Stimulated activated CD4-positive, alpha-beta T cell treated with anti-CD3 and anti-CD28 coated beads, Interleukin-4, amount 100 ng/mL, for 1 hour (primary cell): ENCODE measurements around the gene TMEM11.

ENCODE experiments used
- DNase-seq: peaks from one replicate; pipeline ENCODE4 v3.0.0-alpha.2; 2020

Gene TMEM11, protein sequence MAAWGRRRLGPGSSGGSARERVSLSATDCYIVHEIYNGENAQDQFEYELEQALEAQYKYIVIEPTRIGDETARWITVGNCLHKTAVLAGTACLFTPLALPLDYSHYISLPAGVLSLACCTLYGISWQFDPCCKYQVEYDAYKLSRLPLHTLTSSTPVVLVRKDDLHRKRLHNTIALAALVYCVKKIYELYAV

DNA sequence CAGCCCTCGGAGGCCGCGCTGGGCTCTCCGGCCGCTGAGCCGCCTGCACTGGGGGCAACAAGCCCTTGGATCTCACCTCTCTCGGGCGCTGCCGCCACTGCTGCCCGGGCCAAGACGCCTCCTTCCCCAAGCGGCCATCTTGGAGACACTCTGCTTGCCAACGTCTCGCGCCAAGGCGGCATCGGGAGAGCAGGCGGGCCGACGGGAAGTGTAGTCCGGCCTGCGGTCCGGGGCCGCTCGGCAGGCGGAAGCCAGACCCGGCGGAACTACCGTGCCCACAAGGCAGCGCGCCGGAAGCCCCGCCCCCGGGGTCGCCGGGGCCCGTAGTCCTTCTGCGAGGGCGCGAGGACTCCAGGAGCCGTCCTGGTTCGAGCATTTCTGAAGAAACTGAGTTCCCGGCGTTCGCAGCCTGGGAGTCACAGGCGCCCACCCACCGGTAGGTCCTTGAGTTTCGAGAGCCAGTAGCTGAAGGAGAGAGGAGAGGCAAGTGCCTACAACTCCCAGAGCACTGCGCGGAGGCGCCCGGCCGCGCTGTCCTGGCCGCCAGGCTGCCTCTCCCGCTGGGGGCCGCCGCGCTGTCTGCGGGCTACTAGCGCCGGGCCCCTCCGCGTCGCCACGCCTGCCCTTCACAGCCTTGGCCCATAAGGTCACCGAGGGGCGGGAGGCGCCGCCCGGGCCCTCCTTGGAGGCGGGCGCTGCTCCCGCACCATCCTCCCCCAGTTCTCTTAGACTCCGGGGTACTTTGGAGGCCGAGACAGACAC is at the start of gene TMEM11:
TSS of gene TMEM11 (minus strand) at position 147 of the 762 bp plus-strand sequence. CDS start at position 138, 9 bp downstream.
- DNase-seq: peak; percentile 94

DNA sequence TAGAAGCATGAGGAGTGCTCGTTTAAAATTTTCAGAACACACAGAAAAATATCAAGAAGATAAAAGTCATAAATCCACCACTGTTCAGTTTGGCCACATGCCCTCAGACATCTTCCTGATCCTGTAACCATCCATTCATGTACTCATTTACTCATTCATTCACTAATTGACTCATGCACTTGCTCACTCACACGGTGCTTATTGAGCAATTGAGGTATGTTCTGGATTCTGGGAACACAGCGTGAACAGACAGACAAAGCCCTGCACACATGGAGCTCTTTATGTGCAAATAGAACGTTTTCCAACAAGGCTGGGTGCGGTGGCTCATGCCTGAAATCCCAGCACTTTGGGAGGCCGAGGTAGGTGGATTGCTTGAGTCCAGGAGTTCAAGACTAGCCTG is 49.4 kb upstream of the TMEM11 start:
- no peak for DNase-seq

GRCh38 chr17:21262259-21262993 is 48.5 kb upstream of the TMEM11 start:
- no peak for DNase-seq

DNA sequence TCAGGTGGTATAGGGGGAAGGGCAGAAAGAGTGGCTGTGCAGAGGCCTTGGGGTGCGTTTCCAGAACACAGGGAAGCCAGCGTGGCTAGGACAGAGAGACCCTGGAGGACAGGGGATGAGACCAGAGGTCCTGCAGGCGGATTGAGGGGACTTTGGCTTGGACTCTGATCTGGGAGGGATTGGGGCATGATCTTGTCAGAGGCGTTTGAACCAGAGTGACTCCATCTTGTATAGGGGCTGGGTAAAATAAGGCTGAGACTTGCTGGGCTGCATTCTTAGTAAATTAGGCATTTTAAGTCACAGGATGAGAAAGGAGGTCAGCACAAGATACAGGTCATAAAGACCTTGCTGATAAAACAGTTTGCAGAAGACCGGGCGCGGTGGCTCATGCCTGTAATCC is 44.6 kb upstream of the TMEM11 start:
- DNase-seq: no peak

DNA sequence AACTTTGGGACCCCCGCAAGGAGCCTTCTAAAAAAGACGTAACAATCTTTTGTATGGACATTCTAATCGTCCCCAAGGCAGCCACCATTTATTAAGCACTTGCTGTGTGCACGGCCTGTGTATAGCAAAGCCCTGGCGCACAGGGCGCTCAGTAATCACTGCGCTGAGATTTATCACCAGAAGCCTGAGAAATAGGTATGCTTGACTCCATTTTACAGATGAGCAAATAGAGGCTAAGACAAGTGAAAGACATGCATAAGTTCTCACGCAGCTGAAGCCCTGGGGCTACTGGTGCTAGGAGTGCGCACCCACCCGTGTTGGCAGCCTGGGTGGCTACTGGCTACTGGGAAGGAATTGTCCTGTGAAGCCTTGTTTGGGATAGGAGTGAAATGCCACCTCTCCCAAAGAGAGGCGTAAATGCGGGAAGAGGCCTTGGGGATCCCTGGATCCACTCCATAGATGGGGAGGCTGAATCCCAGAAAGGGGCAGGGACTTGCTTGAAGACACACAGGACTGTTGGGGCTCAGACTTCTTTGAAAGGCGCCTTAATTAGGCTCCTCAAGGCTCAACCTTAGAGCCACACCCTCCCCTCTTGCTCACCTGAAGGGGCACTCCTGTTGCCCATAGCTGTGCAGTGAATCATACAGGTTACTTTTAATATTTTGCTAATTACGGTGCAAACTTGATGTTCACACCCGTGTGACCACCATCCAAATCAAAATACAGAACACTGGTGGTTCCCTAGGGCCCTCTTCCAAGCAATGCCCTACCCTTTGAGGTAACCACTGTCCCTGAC is 39.9 kb upstream of the TMEM11 start:
- DNase-seq: no peak

DNA sequence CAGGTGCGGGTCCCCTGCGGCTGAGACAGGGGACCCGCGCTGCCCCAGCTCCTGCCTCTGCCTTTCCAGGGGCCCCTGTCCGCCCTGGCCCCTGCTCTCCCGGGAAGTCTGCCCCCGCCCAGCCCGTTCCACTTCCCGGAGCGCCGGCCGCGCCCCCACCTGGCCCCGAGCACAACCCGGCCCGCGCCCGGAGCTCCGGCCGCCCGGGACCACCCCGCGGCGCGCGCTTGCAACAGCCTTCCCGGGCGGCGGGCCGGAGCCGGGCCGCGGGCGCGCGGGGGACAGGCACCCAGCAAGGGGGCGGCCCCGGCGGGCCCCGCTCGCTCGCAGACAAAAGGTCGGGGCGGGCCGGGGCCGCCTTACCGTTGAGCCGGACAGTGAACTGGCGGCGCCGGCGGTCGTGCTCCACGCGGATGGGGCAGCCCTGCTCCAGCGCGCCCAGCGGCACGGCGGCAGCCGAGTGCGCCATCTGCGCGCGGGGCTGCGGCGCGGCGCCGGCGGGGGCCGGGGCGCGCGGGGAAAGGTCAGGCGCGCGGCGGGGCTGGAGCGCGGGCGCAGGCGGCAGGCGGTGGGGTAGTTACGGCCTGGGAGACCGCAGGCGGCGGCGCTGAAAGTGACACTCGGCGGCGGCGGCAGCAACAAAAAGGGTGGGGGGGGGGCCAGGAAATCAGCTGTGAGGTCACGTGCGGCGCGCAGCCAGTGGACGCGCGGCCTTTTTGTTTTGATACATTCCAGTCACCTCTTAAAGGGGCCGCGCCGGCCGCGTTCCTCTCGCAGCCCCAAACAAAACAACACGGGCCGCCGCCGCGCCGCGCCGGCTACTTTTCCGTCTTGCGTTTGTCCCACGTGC is 39.1 kb upstream of the TMEM11 start, which contains the start of gene NATD1:
TSS of gene NATD1 (minus strand) at position 615 of the 850 bp plus-strand sequence. CDS start at position 469, 146 bp downstream.
- peak; percentile 74 for DNase-seq

- no peak for DNase-seq
These were observed 38.4 kb upstream of the TMEM11 start for GRCh38 chr17:21252289-21252795.

GRCh38 chr17:21251337-21252010 is 37.5 kb upstream of the TMEM11 start:
- no peak for DNase-seq

DNA sequence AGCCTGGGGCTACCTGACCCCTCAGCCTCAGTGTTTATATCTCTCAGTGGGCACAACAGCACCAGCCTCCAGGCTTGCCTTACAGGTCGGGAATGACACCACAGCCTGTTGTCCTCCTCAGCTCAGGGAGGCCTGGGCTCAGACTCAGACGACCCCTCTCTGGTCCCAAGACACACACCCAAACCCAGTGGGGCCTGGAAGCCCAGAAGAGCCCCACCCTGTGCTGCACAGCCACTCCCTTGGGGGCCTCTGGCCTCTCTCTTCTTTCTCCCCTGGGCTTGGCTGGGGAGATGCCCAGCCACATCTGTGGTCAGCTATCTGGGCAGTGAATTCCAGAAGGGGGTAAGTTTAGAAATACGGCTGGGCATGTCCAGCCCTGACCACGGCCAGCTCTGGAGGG is 36.9 kb upstream of the TMEM11 start:
- no peak for DNase-seq

GRCh38 chr17:21249920-21250703 is 36.2 kb upstream of the TMEM11 start:
- DNase-seq: no peak

GRCh38 chr17:21249086-21249795 is 35.3 kb upstream of the TMEM11 start:
- no peak for DNase-seq

DNA sequence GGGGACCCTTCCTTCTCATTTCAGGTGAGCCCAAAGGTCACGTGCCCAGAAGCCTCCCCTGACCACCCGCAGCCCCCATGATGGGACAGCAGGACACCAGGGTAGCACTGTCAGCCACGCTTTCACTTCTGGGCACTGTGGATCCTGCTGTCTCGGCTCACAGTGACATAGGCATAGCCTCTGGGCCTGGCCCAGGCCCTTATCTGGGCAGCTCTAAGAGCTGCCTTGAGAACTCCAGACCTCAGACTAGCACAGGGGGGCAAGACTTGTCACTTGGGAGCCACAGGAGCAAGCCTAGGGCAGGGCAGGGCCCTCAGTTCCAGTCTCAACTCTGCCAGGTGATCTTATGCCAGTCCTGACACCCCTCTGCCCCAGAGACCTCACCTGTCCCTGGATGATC is 34.5 kb upstream of the TMEM11 start:
- DNase-seq: no peak

- DNase-seq: no peak
These were observed 33.7 kb upstream of the TMEM11 start for GRCh38 chr17:21247552-21248258.

DNA sequence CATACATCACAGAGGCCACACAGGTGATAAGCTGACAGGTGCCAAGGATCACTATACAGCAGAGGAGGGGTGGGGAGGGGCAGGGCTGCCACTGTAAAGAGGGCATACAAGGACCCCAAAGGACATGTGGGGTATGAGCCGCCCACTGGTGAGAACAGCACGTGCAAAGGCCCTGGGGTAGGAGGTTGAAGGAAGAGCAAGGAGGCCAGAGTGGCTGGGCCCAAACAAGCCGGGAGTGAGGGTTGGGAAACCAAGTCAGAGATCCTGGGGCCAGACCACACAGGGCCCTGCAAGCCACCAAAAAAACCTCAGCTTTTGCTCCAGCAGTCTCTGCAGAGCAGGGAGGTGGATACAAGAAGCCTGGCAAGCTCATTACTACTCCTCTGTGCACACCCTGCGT is 32.7 kb upstream of the TMEM11 start:
- DNase-seq: no peak

- no peak for DNase-seq
These were observed 31.7 kb upstream of the TMEM11 start for GRCh38 chr17:21245639-21246084.

- no peak for DNase-seq
These were observed 29.7 kb upstream of the TMEM11 start for GRCh38 chr17:21243516-21244303.

DNA sequence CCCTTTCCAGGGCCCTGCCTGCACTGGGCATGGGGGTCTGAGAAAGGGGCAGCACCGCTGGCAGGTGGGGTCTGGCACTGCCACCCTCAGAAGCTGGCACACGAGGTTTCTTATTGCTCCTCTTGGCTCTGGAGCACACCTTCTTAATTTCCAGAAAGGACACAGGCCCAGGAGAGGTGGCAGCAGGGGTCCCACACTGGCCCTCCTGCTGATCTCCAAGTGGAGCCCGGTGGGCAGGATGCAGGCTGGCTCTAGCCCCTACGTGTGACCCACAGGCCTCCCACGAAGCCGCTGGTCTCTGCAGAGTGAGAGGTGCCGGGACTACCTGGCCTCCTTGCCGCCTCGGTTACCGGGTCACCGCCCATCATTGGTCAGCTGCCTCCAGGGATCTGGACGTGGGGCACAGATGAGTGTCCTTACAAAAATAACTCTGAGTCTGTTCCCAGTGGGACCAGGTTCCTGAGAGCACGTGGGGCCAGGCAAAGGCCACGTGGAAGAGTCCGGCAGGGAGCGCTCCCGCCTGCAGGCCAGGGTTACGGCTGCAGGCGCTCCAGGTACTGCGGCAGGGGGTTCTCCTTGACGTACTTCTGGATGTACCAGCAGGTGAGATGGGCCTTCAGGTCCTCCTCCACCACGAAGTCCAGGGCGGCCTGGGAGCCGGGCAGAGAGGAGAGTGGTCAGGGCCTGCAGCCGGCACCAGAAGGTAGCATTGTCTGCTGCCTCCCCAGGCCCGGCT is 29.0 kb upstream of the TMEM11 start:
- no peak for DNase-seq
